Measurements from ENCODE around the gene NR2E3. TPM values are rescaled to one million over a fixed set of nuclear protein-coding genes. Genes with fewer than 3 reads are reported as not detected.
A peak's percentile ranks its signal among the peaks of the same experiment; 100 is the strongest.

NR2E3 gene
- total and polyA plus RNA-seq, 2 of the 4 experiments (the other 2 are of a cell fraction): under 0.01 to 0.29 TPM

GRCh38 chr15:71800190-71800589 lies 10.2 kb upstream of the NR2E3 start:
- Histone ChIP-seq H3K14ac (replicated peaks; ENCODE audit: low read depth, low read length) (0 out of 2 replicates have a peak overlapping the region, but pooled peaks have one; percentile 51), H3K4me3 (ENCODE audit: insufficient read depth, low read depth, low read length) (no peak overlapping the region), H2BK15ac (ENCODE audit: low read depth, low read length) (peak overlapping the region; percentile 94; the same call in 1 of the 3 replicates), H4K5ac (ENCODE audit: low read depth, low read length) (no peak overlapping the region), H2AK9ac (replicated peaks; ENCODE audit: low read depth, low read length, poor library complexity) (no peak overlapping the region), H3K18ac (ENCODE audit: low read depth, low read length) (no peak overlapping the region), H2BK20ac (ENCODE audit: low read depth, low read length) (peak overlapping the region; percentile 66; the same call in 1 of the 2 replicates), H3K4me2 (ENCODE audit: low read depth, low read length) (no peak overlapping the region), H3K23ac (ENCODE audit: low read depth, low read length) (peak overlapping the region; percentile 52; the same call in 1 of the 2 replicates), H3K27me3 (ENCODE audit: control insufficient read depth, insufficient read depth, low read length) (no peaks in the 10 kb centered on the region), H2BK120ac (ENCODE audit: low read depth, low read length) (peak overlapping the region; percentile 57; the same call in 1 of the 2 replicates), H3K56ac (ENCODE audit: extremely low read depth, insufficient read depth, low read length) (no peak overlapping the region; the same call in 1 of the 2 replicates), H4K91ac (ENCODE audit: insufficient read depth, low read depth, low read length) (peak overlapping the region; percentile 39), H3K27ac (ENCODE audit: insufficient read depth, low read length) (no peak overlapping the region), H3K9ac (ENCODE audit: low read depth, low read length) (no peak overlapping the region), H3K9me3 (ENCODE audit: control insufficient read depth, insufficient read depth, low read length) (no peaks in the 10 kb centered on the region), H2BK5ac (ENCODE audit: low read depth, low read length, poor library complexity, severe bottlenecking) (no peak overlapping the region), H4K8ac (ENCODE audit: low read depth in 2 of 2, low read length in 2 of 2) (peak overlapping the region in 1 of 2 experiments; percentile 29; a peak in 2 of 4 replicates), H3K4me1 (ENCODE audit: control insufficient read depth, insufficient read depth, low read length) (0 out of 2 replicates have a peak, but pooled peaks cover 3% of the 10 kb centered on the region), H3K36me3 (ENCODE audit: control insufficient read depth, insufficient read depth, low read length) (no peaks in the 10 kb centered on the region), H3K9me1 (ENCODE audit: insufficient read depth, low read length) (0 out of 2 replicates have a peak, but pooled peaks cover 4% of the 10 kb centered on the region), H4K20me1 (ENCODE audit: insufficient read depth, low read length) (no peaks in the 10 kb centered on the region), H2AK5ac (ENCODE audit: low read depth, low read length) (peak overlapping the region; percentile 47), H2AFZ (replicated peaks; ENCODE audit: low read length, poor library complexity) (no peak overlapping the region), H3K79me1 (ENCODE audit: low read depth in 1 of 2, low read length in 2 of 2) (no peaks in the 10 kb centered on the region), H3K4ac (ENCODE audit: low read depth, low read length) (peak overlapping the region; percentile 56)
- DNase-seq (no peak), ATAC-seq (ENCODE audit: low read depth) (no peak)
- 100% methylated on average over 2 of the region's 3 CpGs; no CpG with 5 or more reads in 1 of the 2 experiments for WGBS, 2 experiments (ENCODE audit: extremely low coverage in 2 of 2, insufficient read length in 1 of 2)
- dilution Hi-C loops (cut with HindIII; ENCODE audit: low sequenced_read_pairs, unreplicated experiment) (no loop called here), in situ Hi-C loops (cut with MboI; ENCODE audit: low sequenced_read_pairs) (loop anchor here (10.0 kb wide), 1 partner anchor 825 kb away; no protein-coding TSS in a partner anchor), intact Hi-C loops (cut with micrococcal nuclease) (loop anchor here (2.0 to 10.0 kb wide), 5 partner anchors 47 to 905 kb away; partner anchors contain the start of genes LRRC49 and THAP10)
- ChIA-PET POLR2A (ENCODE audit: unreplicated experiment) (no interaction called here), CTCF (interaction anchor here (0.8 to 1.8 kb wide), 4 partner anchors 8 to 351 kb away, joined by 3 to 18 read pairs (median 7); no protein-coding TSS in a partner anchor)
- TF ChIP-seq MAZ (IDR thresholded peaks at IDR 0.05; ENCODE audit: borderline replicate concordance, low read depth, low read length) (no peak), RFX5 (IDR thresholded peaks at IDR 0.05; ENCODE audit: low read depth, low read length) (no peak), SMC3 (IDR thresholded peaks at IDR 0.05; ENCODE audit: low read depth, low read length) (no peak), CHD1 (IDR thresholded peaks at IDR 0.05; ENCODE audit: low read depth, low read length) (no peak), CEBPB (IDR thresholded peaks at IDR 0.05; ENCODE audit: low read depth, low read length) (no peak), MXI1 (IDR thresholded peaks at IDR 0.05; ENCODE audit: borderline replicate concordance, low read depth, low read length) (no peak), POLR2A (IDR thresholded peaks at IDR 0.05; ENCODE audit: low read depth, low read length) (no peak), BHLHE40 (IDR thresholded peaks at IDR 0.05; ENCODE audit: low read depth, low read length) (no peak), RCOR1 (IDR thresholded peaks at IDR 0.05; ENCODE audit: insufficient replicate concordance, low read length) (no peak), USF2 (IDR thresholded peaks at IDR 0.05; ENCODE audit: low read depth, low read length) (no peak), CTCF (conservative IDR thresholded peaks at IDR 0.05; ENCODE audit: low read depth, low read length) (no peak), NFE2L2 (IDR thresholded peaks at IDR 0.05; ENCODE audit: low read depth, low read length) (no peak), ELK1 (IDR thresholded peaks at IDR 0.05; ENCODE audit: borderline replicate concordance, low read depth, low read length) (no peak), MAFK (IDR thresholded peaks at IDR 0.05; ENCODE audit: low read depth, low read length) (no peak), RAD21 (IDR thresholded peaks at IDR 0.05; ENCODE audit: low read length) (no peak), FOS (IDR thresholded peaks at IDR 0.05; ENCODE audit: low read depth, low read length) (no peak)
- no TSS peak for BruUV-seq (replicated peaks)
